GM23338 (cell line): ENCODE results near the gene CDH4.

ENCODE experiments used
- CREB1 ChIP-seq: fragments of 250-450 bp; sonication (Bioruptor Pico); IDR thresholded peaks from 2 replicates; pipeline ENCODE4 v1.5.0; 2020; ENCODE audit warnings: low read depth, mild to moderate bottlenecking, moderate library complexity
- EZH2 ChIP-seq: fragments of 200-600 bp; sonication (generic); IDR thresholded peaks from one replicate; pipeline ENCODE4 v1.8.0; 2017; ENCODE audit warnings: antibody characterized with exemption, mild to moderate bottlenecking, low read depth; ENCODE audit not compliant: unreplicated experiment
- EZH2phosphoT487 ChIP-seq: fragments of 200-600 bp; sonication (generic); IDR thresholded peaks from one replicate; pipeline ENCODE4 v1.8.1; 2018; ENCODE audit warnings: antibody characterized with exemption; ENCODE audit not compliant: unreplicated experiment
- JUNB ChIP-seq: IDR thresholded peaks from one replicate; pipeline ENCODE4 v1.6.1; 2016; ENCODE audit warnings: antibody characterized with exemption; ENCODE audit not compliant: unreplicated experiment
- POLR2AphosphoS5 ChIP-seq: IDR thresholded peaks from 2 replicates; pipeline ENCODE4 v1.6.1; 2016; ENCODE audit warnings: antibody characterized with exemption, low read depth
- REST ChIP-seq: IDR thresholded peaks from one replicate; pipeline ENCODE4 v1.6.1; 2018; ENCODE audit warnings: antibody characterized with exemption; ENCODE audit not compliant: unreplicated experiment
- ZNF114 ChIP-seq: fragments of 250-450 bp; sonication (Bioruptor Pico); IDR thresholded peaks from 2 replicates; pipeline ENCODE4 v1.5.0; 2020; ENCODE audit warnings: mild to moderate bottlenecking, moderate library complexity
- ZNF331 ChIP-seq: fragments of 250-450 bp; sonication (Bioruptor Pico); IDR thresholded peaks from 2 replicates; pipeline ENCODE4 v1.5.0; 2020; ENCODE audit warnings: low read depth, mild to moderate bottlenecking, moderate library complexity
- TF ChIP-seq, protein P1 (sequence below), 2 experiments: fragments of 200-600 bp in 1 of 2; sonication (generic) in 1 of 2; conservative IDR thresholded peaks; 2 replicates each; pipeline versions ENCODE4 v1.5.1 to v1.6.1; 2016 to 2017; ENCODE audit warnings: antibody characterized with exemption in 2 of 2, low read depth in 2 of 2, mild to moderate bottlenecking in 2 of 2, moderate library complexity in 1 of 2

DNA sequence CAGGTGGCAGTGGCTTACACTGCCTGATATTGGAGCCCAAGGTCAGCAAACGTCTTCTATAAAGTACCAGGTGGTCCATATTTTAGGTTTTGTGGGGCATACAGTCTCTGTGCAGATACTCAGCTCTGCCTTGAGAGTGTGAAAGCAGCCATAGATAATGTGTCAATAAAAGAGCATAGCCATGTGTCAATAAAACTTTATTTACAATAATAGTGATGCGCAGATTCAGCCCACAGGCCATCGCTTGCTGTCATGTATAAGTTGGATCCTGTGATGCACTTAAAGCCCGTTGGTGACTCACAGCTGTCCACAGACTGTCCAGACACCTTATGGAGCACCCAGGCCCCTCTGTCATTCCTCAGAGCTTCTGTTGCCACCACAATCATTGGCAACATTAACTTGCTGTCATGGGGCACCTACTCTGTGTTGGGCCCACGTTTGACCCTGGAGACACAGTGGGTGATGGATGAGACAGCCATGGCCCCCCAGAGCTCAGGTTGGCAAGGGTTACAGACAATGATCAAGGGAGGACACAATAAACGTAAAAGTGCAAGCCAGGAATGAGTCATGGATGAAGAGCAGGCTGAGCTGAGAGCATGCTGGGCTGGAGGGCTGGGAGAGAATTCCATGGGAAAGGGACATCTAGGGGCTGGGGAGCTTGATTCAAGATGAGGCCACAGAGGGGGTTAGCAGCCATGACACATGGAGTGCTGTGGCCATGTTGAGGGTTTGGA lies 640.0 kb downstream of the CDH4 start:
- TF ChIP-seq EZH2 (no peak), EZH2phosphoT487 (no peak), POLR2AphosphoS5 (no peak), CREB1 (no peak), REST (no peak), ZNF114 (CRISPR knock-in tag) (no peak), ZNF331 (CRISPR knock-in tag) (no peak), JUNB (no peak)
- TF ChIP-seq, protein P1, sequence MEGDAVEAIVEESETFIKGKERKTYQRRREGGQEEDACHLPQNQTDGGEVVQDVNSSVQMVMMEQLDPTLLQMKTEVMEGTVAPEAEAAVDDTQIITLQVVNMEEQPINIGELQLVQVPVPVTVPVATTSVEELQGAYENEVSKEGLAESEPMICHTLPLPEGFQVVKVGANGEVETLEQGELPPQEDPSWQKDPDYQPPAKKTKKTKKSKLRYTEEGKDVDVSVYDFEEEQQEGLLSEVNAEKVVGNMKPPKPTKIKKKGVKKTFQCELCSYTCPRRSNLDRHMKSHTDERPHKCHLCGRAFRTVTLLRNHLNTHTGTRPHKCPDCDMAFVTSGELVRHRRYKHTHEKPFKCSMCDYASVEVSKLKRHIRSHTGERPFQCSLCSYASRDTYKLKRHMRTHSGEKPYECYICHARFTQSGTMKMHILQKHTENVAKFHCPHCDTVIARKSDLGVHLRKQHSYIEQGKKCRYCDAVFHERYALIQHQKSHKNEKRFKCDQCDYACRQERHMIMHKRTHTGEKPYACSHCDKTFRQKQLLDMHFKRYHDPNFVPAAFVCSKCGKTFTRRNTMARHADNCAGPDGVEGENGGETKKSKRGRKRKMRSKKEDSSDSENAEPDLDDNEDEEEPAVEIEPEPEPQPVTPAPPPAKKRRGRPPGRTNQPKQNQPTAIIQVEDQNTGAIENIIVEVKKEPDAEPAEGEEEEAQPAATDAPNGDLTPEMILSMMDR (conservative IDR thresholded peaks at IDR 0.05; ENCODE audit: low read depth in 2 of 2) = no peak
